DND-41 (cell line): ENCODE data around the gene YARS1.
A peak's percentile ranks its signal among the peaks of the same experiment; 100 is the strongest.

ENCODE experiments used
- ATAC-seq: fragments of 200-7000 bp; cut with Tn5 transposase; 3 replicates; pipeline ENCODE4 v1.9.1; 2021; ENCODE audit warnings: low read depth; ENCODE audit not compliant: insufficient read depth
- DNase-seq: peaks from one replicate; pipeline ENCODE4 v3.0.0-alpha.2; 2020
- H2AFZ ChIP-seq: 2 replicates; pipeline ENCODE4 v1.6.0; 2012; ENCODE audit warnings: low read depth, low read length
- H3K27ac ChIP-seq: 2 replicates; pipeline ENCODE4 v1.5.1; 2012; ENCODE audit warnings: low read length, inconsistent platforms
- H3K27me3 ChIP-seq: fragments of 200-600 bp; sonication (generic); 2 replicates; pipeline ENCODE4 v1.6.0; 2012; ENCODE audit warnings: low read length, mild to moderate bottlenecking, inconsistent platforms; ENCODE audit not compliant: insufficient read depth, poor library complexity
- H3K36me3 ChIP-seq: 2 replicates; pipeline ENCODE4 v1.5.1; 2012; ENCODE audit warnings: low read length, inconsistent platforms; ENCODE audit not compliant: insufficient read depth
- H3K4me1 ChIP-seq: 2 replicates; pipeline ENCODE4 v1.5.1; 2012; ENCODE audit warnings: mild to moderate bottlenecking, low read length; ENCODE audit not compliant: insufficient read depth
- H3K4me2 ChIP-seq: 2 replicates; pipeline ENCODE4 v1.6.0; 2012; ENCODE audit warnings: mild to moderate bottlenecking, moderate library complexity, low read length, inconsistent platforms; ENCODE audit not compliant: insufficient read depth
- H3K4me3 ChIP-seq, 2 experiments: fragments of 200-600 bp in 1 of 2; shearing (Covaris generic) in 1 of 2; 2 replicates each; pipeline ENCODE4 v1.5.1; 2012 to 2016; ENCODE audit warnings: inconsistent platforms in 2 of 2, low read length in 2 of 2, mild to moderate bottlenecking in 2 of 2, low read depth in 1 of 2, moderate library complexity in 1 of 2
- H3K79me2 ChIP-seq: 2 replicates; pipeline ENCODE4 v1.6.0; 2012; ENCODE audit warnings: low read length, inconsistent platforms; ENCODE audit not compliant: insufficient read depth
- H3K9ac ChIP-seq: 2 replicates; pipeline ENCODE4 v1.6.0; 2012; ENCODE audit warnings: low read depth, mild to moderate bottlenecking, inconsistent platforms, low read length, moderate library complexity
- H3K9me3 ChIP-seq: 2 replicates; pipeline ENCODE4 v1.5.1; 2012; ENCODE audit warnings: low read length, moderate library complexity, mild to moderate bottlenecking, inconsistent platforms; ENCODE audit not compliant: insufficient read depth, severe bottlenecking
- H4K20me1 ChIP-seq: 2 replicates; pipeline ENCODE4 v1.6.0; 2012; ENCODE audit warnings: low read length; ENCODE audit not compliant: insufficient read depth
- CTCF ChIP-seq: IDR thresholded peaks from 2 replicates; pipeline ENCODE4 v1.5.1; 2012; ENCODE audit warnings: borderline replicate concordance, low read length, moderate library complexity, mild to moderate bottlenecking; ENCODE audit not compliant: poor library complexity, severe bottlenecking; ENCODE audit errors: extremely low read depth
- EZH2 ChIP-seq: IDR thresholded peaks from 3 replicates; pipeline ENCODE4 v1.6.1; 2012; ENCODE audit warnings: borderline replicate concordance, low read depth, mild to moderate bottlenecking, moderate library complexity, low read length, inconsistent platforms; ENCODE audit not compliant: severe bottlenecking

YARS1 gene

GRCh38 chr1:32773764-32774463 lies 43.2 kb downstream of the YARS1 start:
- H3K79me2 ChIP-seq = no peaks in the 10 kb centered on the region
- H2AFZ ChIP-seq = no peak overlapping the region
- ATAC-seq (peak; percentile 27), DNase-seq (no peak)
- H3K4me3 ChIP-seq = no peak overlapping the region
- H3K4me2 ChIP-seq = no peak overlapping the region
- H3K27me3 ChIP-seq = no peaks in the 10 kb centered on the region
- H3K4me1 ChIP-seq = no peaks in the 10 kb centered on the region
- H3K9me3 ChIP-seq = no peaks in the 10 kb centered on the region
- H3K9ac ChIP-seq = no peak overlapping the region
- no peak overlapping the region for H3K27ac ChIP-seq
- peaks cover 49% of the 10 kb centered on the region for H3K36me3 ChIP-seq
- TF ChIP-seq CTCF (no peak), EZH2 (no peak)
- H4K20me1 ChIP-seq = peaks cover 26% of the 10 kb centered on the region

- peak; percentile 91 for TF ChIP-seq CTCF
- no peak for TF ChIP-seq EZH2
- no peaks in the 10 kb centered on the region for H3K4me1 ChIP-seq
- ATAC-seq = peak; percentile 81
- peaks cover 44% of the 10 kb centered on the region for H3K36me3 ChIP-seq
- peaks cover 26% of the 10 kb centered on the region for H4K20me1 ChIP-seq
- H3K27me3 ChIP-seq = no peaks in the 10 kb centered on the region
- H3K9me3 ChIP-seq = no peaks in the 10 kb centered on the region
- H3K79me2 ChIP-seq = no peaks in the 10 kb centered on the region
- no peak overlapping the region for H3K27ac ChIP-seq
- H3K4me2 ChIP-seq = no peak overlapping the region
- no peak overlapping the region for H3K4me3 ChIP-seq
- no peak overlapping the region for H3K9ac ChIP-seq
- peak; percentile 76 for DNase-seq
- no peak overlapping the region for H2AFZ ChIP-seq
Observed at GRCh38 chr1:32773018-32773763, 44.0 kb downstream of the YARS1 start.

- no peak overlapping the region for H3K27ac ChIP-seq
- H2AFZ ChIP-seq = no peak overlapping the region
- TF ChIP-seq CTCF = no peak
- TF ChIP-seq EZH2 = no peak
- no peaks in the 10 kb centered on the region for H3K27me3 ChIP-seq
- H3K4me2 ChIP-seq = no peak overlapping the region
- H3K4me3 ChIP-seq = no peak overlapping the region
- H3K36me3 ChIP-seq = peaks cover 36% of the 10 kb centered on the region
- ATAC-seq = 0 out of 3 replicates have a peak, but pooled peaks have one; percentile 4
- peaks cover 26% of the 10 kb centered on the region for H4K20me1 ChIP-seq
- H3K79me2 ChIP-seq = no peaks in the 10 kb centered on the region
- no peaks in the 10 kb centered on the region for H3K4me1 ChIP-seq
- H3K9me3 ChIP-seq = no peaks in the 10 kb centered on the region
- DNase-seq = no peak
- no peak overlapping the region for H3K9ac ChIP-seq
Observed at GRCh38 chr1:32772281-32773017, 44.7 kb downstream of the YARS1 start.
